SK-N-MC (cell line): ENCODE results near the gene MAP3K5.

Experiments
- EZH2 ChIP-seq: fragments of 200-600 bp; sonication (generic); IDR thresholded peaks from one replicate; pipeline ENCODE4 v1.6.1; 2017; ENCODE audit warnings: antibody characterized with exemption
- FOXP2 ChIP-seq: optimal IDR thresholded peaks from 2 replicates; pipeline ENCODE3; 2011; ENCODE audit warnings: mild to moderate bottlenecking, moderate library complexity; ENCODE audit not compliant: insufficient read depth; ENCODE audit errors: extremely low read length, control extremely low read depth
- POLR2AphosphoS5 ChIP-seq: IDR thresholded peaks from 2 replicates; pipeline ENCODE4 v1.6.1; 2012; ENCODE audit warnings: mild to moderate bottlenecking, low read depth, low read length, borderline replicate concordance

- no peak for TF ChIP-seq POLR2AphosphoS5
- TF ChIP-seq EZH2 = no peak
- TF ChIP-seq FOXP2 = no peak
These were observed 266.6 kb downstream of the MAP3K5 start for GRCh38 chr6:136525586-136526195.
